H1 (cell line): ENCODE data around the gene ITPKC. TPM values are rescaled to one million over a fixed set of nuclear protein-coding genes. Genes with fewer than 3 reads are reported as not detected.

ENCODE experiments used
- ASH2L ChIP-seq: fragments of 200-600, 300-600 bp; sonication (generic); IDR thresholded peaks from one replicate; pipeline ENCODE4 v1.7.1; 2017; ENCODE audit warnings: low read length
- BACH1 ChIP-seq: IDR thresholded peaks from 2 replicates; pipeline ENCODE4 v1.6.1; 2012; ENCODE audit warnings: low read length, improper control_type of control experiment
- BCL11A ChIP-seq, 2 experiments: IDR thresholded peaks; one replicate each; pipeline ENCODE4 v1.6.1; 2011; ENCODE audit warnings: low read depth in 2 of 2, low read length in 2 of 2, mild to moderate bottlenecking in 2 of 2
- CBX8 ChIP-seq: fragments of 300-800, 300-1000 bp; sonication (generic); IDR thresholded peaks from 2 replicates; pipeline ENCODE4 v1.7.1; 2016; ENCODE audit warnings: low read depth, low read length, borderline replicate concordance
- CHD1 ChIP-seq: IDR thresholded peaks from 2 replicates; pipeline ENCODE4 v1.6.1; 2012; ENCODE audit warnings: low read depth, low read length, improper control_type of control experiment
- CREB1 ChIP-seq: IDR thresholded peaks from 2 replicates; pipeline ENCODE4 v1.6.1; 2012; ENCODE audit warnings: inconsistent platforms
- KDM5A ChIP-seq: fragments of 200-600 bp; IDR thresholded peaks from 2 replicates; pipeline ENCODE4 v1.7.1; 2012; ENCODE audit warnings: mild to moderate bottlenecking, low read length, inconsistent platforms, mixed read lengths
- NRF1 ChIP-seq: IDR thresholded peaks from 2 replicates; pipeline ENCODE4 v1.6.1; 2011; ENCODE audit warnings: mild to moderate bottlenecking, low read depth, low read length, improper control_type of control experiment
- RXRA ChIP-seq: IDR thresholded peaks from 2 replicates; pipeline ENCODE4 v1.6.1; 2011; ENCODE audit warnings: low read depth, mild to moderate bottlenecking, low read length, moderate library complexity; ENCODE audit not compliant: insufficient read depth
- polyA plus RNA-seq, 7 experiments: library from polyadenylated mRNA; depleted of rRNA in 3 of 7; stranded (reverse) in 5 of 7; unstranded in 2 of 7; fragments of >200 nt in 5 of 7; fragments of 200-250 nt in 2 of 7; gene quantifications; 1 replicate in 5 of 7; 2 replicates in 1 of 7; 4 replicates in 1 of 7; pipeline versions ENCODE4 v1.2.1 to v1.2.3, GENCODE V29; 2011 to 2013; ENCODE audit warnings: missing spikeins in 2 of 7, mixed read lengths in 2 of 7
- total RNA-seq: library from RNA; stranded (reverse); fragmentation: NEBNext Ultra II Directional; extraction: Animal tissue kit (Norgen Biotek cat#: 25700); gene quantifications from 2 replicates; pipeline ENCODE4 v1.2.1, GENCODE V29; 2021
- TF ChIP-seq, protein P1 (sequence below): fragments of 300-600 bp; sonication (generic); IDR thresholded peaks from 2 replicates; pipeline ENCODE4 v1.7.1; 2012; ENCODE audit warnings: low read length, moderate library complexity, mild to moderate bottlenecking, inconsistent platforms; ENCODE audit not compliant: insufficient replicate concordance

Gene ITPKC
- total and polyA plus RNA-seq, 2 of the 8 experiments (the other 6 are each of a cell fraction or from before 2014, with no cell fraction given): 5.2 to 8.9 TPM

DNA sequence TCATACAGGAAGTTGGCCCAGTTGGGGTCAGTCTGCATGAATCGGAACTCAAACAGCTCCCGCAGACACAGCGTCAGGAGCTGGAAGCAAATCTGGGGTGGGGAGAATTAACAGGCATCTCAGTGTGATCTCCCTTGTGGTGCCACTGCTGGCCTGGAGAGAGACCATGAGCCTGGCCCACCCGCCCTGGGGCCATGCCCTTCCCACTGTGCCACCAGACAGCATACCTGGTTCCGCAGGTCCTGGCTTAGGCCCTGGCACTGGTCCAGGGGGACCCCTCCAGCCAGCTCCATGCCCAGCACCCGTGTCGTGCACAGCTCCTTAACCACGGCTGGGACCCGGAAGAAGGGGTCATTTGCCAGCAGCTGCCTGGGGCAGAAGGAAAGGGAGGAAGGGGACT is 16.8 kb upstream of the ITPKC start (continued):
- TF ChIP-seq, protein P1, sequence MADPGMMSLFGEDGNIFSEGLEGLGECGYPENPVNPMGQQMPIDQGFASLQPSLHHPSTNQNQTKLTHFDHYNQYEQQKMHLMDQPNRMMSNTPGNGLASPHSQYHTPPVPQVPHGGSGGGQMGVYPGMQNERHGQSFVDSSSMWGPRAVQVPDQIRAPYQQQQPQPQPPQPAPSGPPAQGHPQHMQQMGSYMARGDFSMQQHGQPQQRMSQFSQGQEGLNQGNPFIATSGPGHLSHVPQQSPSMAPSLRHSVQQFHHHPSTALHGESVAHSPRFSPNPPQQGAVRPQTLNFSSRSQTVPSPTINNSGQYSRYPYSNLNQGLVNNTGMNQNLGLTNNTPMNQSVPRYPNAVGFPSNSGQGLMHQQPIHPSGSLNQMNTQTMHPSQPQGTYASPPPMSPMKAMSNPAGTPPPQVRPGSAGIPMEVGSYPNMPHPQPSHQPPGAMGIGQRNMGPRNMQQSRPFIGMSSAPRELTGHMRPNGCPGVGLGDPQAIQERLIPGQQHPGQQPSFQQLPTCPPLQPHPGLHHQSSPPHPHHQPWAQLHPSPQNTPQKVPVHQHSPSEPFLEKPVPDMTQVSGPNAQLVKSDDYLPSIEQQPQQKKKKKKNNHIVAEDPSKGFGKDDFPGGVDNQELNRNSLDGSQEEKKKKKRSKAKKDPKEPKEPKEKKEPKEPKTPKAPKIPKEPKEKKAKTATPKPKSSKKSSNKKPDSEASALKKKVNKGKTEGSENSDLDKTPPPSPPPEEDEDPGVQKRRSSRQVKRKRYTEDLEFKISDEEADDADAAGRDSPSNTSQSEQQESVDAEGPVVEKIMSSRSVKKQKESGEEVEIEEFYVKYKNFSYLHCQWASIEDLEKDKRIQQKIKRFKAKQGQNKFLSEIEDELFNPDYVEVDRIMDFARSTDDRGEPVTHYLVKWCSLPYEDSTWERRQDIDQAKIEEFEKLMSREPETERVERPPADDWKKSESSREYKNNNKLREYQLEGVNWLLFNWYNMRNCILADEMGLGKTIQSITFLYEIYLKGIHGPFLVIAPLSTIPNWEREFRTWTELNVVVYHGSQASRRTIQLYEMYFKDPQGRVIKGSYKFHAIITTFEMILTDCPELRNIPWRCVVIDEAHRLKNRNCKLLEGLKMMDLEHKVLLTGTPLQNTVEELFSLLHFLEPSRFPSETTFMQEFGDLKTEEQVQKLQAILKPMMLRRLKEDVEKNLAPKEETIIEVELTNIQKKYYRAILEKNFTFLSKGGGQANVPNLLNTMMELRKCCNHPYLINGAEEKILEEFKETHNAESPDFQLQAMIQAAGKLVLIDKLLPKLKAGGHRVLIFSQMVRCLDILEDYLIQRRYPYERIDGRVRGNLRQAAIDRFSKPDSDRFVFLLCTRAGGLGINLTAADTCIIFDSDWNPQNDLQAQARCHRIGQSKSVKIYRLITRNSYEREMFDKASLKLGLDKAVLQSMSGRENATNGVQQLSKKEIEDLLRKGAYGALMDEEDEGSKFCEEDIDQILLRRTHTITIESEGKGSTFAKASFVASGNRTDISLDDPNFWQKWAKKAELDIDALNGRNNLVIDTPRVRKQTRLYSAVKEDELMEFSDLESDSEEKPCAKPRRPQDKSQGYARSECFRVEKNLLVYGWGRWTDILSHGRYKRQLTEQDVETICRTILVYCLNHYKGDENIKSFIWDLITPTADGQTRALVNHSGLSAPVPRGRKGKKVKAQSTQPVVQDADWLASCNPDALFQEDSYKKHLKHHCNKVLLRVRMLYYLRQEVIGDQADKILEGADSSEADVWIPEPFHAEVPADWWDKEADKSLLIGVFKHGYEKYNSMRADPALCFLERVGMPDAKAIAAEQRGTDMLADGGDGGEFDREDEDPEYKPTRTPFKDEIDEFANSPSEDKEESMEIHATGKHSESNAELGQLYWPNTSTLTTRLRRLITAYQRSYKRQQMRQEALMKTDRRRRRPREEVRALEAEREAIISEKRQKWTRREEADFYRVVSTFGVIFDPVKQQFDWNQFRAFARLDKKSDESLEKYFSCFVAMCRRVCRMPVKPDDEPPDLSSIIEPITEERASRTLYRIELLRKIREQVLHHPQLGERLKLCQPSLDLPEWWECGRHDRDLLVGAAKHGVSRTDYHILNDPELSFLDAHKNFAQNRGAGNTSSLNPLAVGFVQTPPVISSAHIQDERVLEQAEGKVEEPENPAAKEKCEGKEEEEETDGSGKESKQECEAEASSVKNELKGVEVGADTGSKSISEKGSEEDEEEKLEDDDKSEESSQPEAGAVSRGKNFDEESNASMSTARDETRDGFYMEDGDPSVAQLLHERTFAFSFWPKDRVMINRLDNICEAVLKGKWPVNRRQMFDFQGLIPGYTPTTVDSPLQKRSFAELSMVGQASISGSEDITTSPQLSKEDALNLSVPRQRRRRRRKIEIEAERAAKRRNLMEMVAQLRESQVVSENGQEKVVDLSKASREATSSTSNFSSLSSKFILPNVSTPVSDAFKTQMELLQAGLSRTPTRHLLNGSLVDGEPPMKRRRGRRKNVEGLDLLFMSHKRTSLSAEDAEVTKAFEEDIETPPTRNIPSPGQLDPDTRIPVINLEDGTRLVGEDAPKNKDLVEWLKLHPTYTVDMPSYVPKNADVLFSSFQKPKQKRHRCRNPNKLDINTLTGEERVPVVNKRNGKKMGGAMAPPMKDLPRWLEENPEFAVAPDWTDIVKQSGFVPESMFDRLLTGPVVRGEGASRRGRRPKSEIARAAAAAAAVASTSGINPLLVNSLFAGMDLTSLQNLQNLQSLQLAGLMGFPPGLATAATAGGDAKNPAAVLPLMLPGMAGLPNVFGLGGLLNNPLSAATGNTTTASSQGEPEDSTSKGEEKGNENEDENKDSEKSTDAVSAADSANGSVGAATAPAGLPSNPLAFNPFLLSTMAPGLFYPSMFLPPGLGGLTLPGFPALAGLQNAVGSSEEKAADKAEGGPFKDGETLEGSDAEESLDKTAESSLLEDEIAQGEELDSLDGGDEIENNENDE: no peak
- TF ChIP-seq BACH1 (no peak), CHD1 (no peak), ASH2L (no peak), BCL11A (IDR thresholded peaks at IDR 0.05; ENCODE audit: low read depth in 2 of 2, low read length in 2 of 2) (no peak), NRF1 (no peak), KDM5A (no peak), CBX8 (no peak), CREB1 (no peak), RXRA (no peak)
